Measurements from ENCODE around the gene PRKAA1.

PRKAA1 gene

GRCh38 chr5:40762705-40763104 lies 35.5 kb downstream of the PRKAA1 start:
- H3K27ac ChIP-seq (ENCODE audit: insufficient read depth, low read length, poor library complexity, severe bottlenecking) = no peak overlapping the region
- H3K4me1 ChIP-seq (ENCODE audit: control insufficient read depth, insufficient read depth, low read length, poor library complexity, severe bottlenecking) = no peaks in the 10 kb centered on the region
- no peak for DNase-seq
- peaks cover 45% of the 10 kb centered on the region for H3K36me3 ChIP-seq (ENCODE audit: control insufficient read depth, insufficient read depth, low read length)
- H3K4me3 ChIP-seq (ENCODE audit: insufficient read depth, low read depth, low read length, poor library complexity, severe bottlenecking) = no peak overlapping the region
- H3K9me3 ChIP-seq (ENCODE audit: control insufficient read depth, low read length) = no peaks in the 10 kb centered on the region
- H3K27me3 ChIP-seq (replicated peaks; ENCODE audit: control insufficient read depth, insufficient read depth, low read length, poor library complexity, severe bottlenecking) = no peaks in the 10 kb centered on the region

- Histone ChIP-seq H3K36me3 (ENCODE audit: control insufficient read depth, insufficient read depth, low read length) (peaks cover 8% of the 10 kb centered on the region), H3K9me3 (ENCODE audit: control insufficient read depth, low read length) (no peaks in the 10 kb centered on the region), H3K27ac (ENCODE audit: insufficient read depth, low read length, poor library complexity, severe bottlenecking) (no peak overlapping the region), H3K4me1 (ENCODE audit: control insufficient read depth, insufficient read depth, low read length, poor library complexity, severe bottlenecking) (no peaks in the 10 kb centered on the region), H3K4me3 (ENCODE audit: insufficient read depth, low read depth, low read length, poor library complexity, severe bottlenecking) (no peak overlapping the region), H3K27me3 (replicated peaks; ENCODE audit: control insufficient read depth, insufficient read depth, low read length, poor library complexity, severe bottlenecking) (no peaks in the 10 kb centered on the region)
- no peak for DNase-seq
Measured at GRCh38 chr5:40757400-40757799, 40.8 kb downstream of the PRKAA1 start.

GRCh38 chr5:40755407-40756365 lies 42.5 kb downstream of the PRKAA1 start, which contains the start of gene TTC33:
Gene TTC33 (minus strand): TSS chr5:40755961. CDS start chr5:40747018, 8,943 bp downstream.
- DNase-seq = peak; percentile 86 to 92 (median 90)
- H3K36me3 ChIP-seq (ENCODE audit: control insufficient read depth, insufficient read depth, low read length) = no peaks in the 10 kb centered on the region

GRCh38 chr5:40755093-40755406 lies 43.1 kb downstream of the PRKAA1 start:
- H3K27ac ChIP-seq (ENCODE audit: insufficient read depth, low read length, poor library complexity, severe bottlenecking) = peak overlapping the region; percentile 85
- peak overlapping the region; percentile 83 for H3K4me3 ChIP-seq (ENCODE audit: insufficient read depth, low read depth, low read length, poor library complexity, severe bottlenecking)
- no peaks in the 10 kb centered on the region for H3K27me3 ChIP-seq (replicated peaks; ENCODE audit: control insufficient read depth, insufficient read depth, low read length, poor library complexity, severe bottlenecking)
- H3K36me3 ChIP-seq (ENCODE audit: control insufficient read depth, insufficient read depth, low read length) = no peaks in the 10 kb centered on the region
- H3K4me1 ChIP-seq (ENCODE audit: control insufficient read depth, insufficient read depth, low read length, poor library complexity, severe bottlenecking) = no peaks in the 10 kb centered on the region
- DNase-seq = peak; percentile 38 to 51 (median 46)
- no peaks in the 10 kb centered on the region for H3K9me3 ChIP-seq (ENCODE audit: control insufficient read depth, low read length)

More at GRCh38 chr5:40755407-40756365, 42.5 kb downstream of the PRKAA1 start, which contains the start of gene TTC33:
- Histone ChIP-seq H3K4me3 (ENCODE audit: insufficient read depth, low read depth, low read length, poor library complexity, severe bottlenecking) (peak within 1 kb of the TSS; percentile 83), H3K4me1 (ENCODE audit: control insufficient read depth, insufficient read depth, low read length, poor library complexity, severe bottlenecking) (no peaks in the 10 kb centered on the region), H3K27me3 (replicated peaks; ENCODE audit: control insufficient read depth, insufficient read depth, low read length, poor library complexity, severe bottlenecking) (no peaks in the 10 kb centered on the region), H3K9me3 (ENCODE audit: control insufficient read depth, low read length) (no peaks in the 10 kb centered on the region), H3K27ac (ENCODE audit: insufficient read depth, low read length, poor library complexity, severe bottlenecking) (peak within 1 kb of the TSS; percentile 85)

- Histone ChIP-seq H3K27me3 (replicated peaks; ENCODE audit: control insufficient read depth, insufficient read depth, low read length, poor library complexity, severe bottlenecking) (no peaks in the 10 kb centered on the region), H3K27ac (ENCODE audit: insufficient read depth, low read length, poor library complexity, severe bottlenecking) (peak overlapping the region; percentile 85), H3K9me3 (ENCODE audit: control insufficient read depth, low read length) (no peaks in the 10 kb centered on the region), H3K36me3 (ENCODE audit: control insufficient read depth, insufficient read depth, low read length) (no peaks in the 10 kb centered on the region), H3K4me3 (ENCODE audit: insufficient read depth, low read depth, low read length, poor library complexity, severe bottlenecking) (peak overlapping the region; percentile 83), H3K4me1 (ENCODE audit: control insufficient read depth, insufficient read depth, low read length, poor library complexity, severe bottlenecking) (no peaks in the 10 kb centered on the region)
- no peak for DNase-seq
Measured at GRCh38 chr5:40754381-40755092, 43.6 kb downstream of the PRKAA1 start.

- no peak for DNase-seq
Measured at GRCh38 chr5:40746703-40747102, 51.5 kb downstream of the PRKAA1 start.

GRCh38 chr5:40743771-40744170 lies 54.4 kb downstream of the PRKAA1 start:
- Histone ChIP-seq H3K4me3 (ENCODE audit: insufficient read depth, low read depth, low read length, poor library complexity, severe bottlenecking) (no peak overlapping the region), H3K27me3 (replicated peaks; ENCODE audit: control insufficient read depth, insufficient read depth, low read length, poor library complexity, severe bottlenecking) (no peaks in the 10 kb centered on the region), H3K27ac (ENCODE audit: insufficient read depth, low read length, poor library complexity, severe bottlenecking) (no peak overlapping the region), H3K4me1 (ENCODE audit: control insufficient read depth, insufficient read depth, low read length, poor library complexity, severe bottlenecking) (no peaks in the 10 kb centered on the region), H3K36me3 (ENCODE audit: control insufficient read depth, insufficient read depth, low read length) (peaks cover 21% of the 10 kb centered on the region), H3K9me3 (ENCODE audit: control insufficient read depth, low read length) (no peaks in the 10 kb centered on the region)
- no peak for DNase-seq

More at GRCh38 chr5:40746703-40747102, 51.5 kb downstream of the PRKAA1 start:
- no peak overlapping the region for H3K27ac ChIP-seq (ENCODE audit: insufficient read depth, low read length, poor library complexity, severe bottlenecking)
- no peak overlapping the region for H3K4me3 ChIP-seq (ENCODE audit: insufficient read depth, low read depth, low read length, poor library complexity, severe bottlenecking)
- peaks cover under 1% of the 10 kb centered on the region for H3K36me3 ChIP-seq (ENCODE audit: control insufficient read depth, insufficient read depth, low read length)
- H3K4me1 ChIP-seq (ENCODE audit: control insufficient read depth, insufficient read depth, low read length, poor library complexity, severe bottlenecking) = no peaks in the 10 kb centered on the region
- H3K27me3 ChIP-seq (replicated peaks; ENCODE audit: control insufficient read depth, insufficient read depth, low read length, poor library complexity, severe bottlenecking) = no peaks in the 10 kb centered on the region
- H3K9me3 ChIP-seq (ENCODE audit: control insufficient read depth, low read length) = no peaks in the 10 kb centered on the region

GRCh38 chr5:40738502-40738901 lies 59.7 kb downstream of the PRKAA1 start:
- no peak for DNase-seq

GRCh38 chr5:40736103-40736875 lies 61.9 kb downstream of the PRKAA1 start:
- Histone ChIP-seq H3K9me3 (ENCODE audit: control insufficient read depth, low read length) (no peaks in the 10 kb centered on the region), H3K4me3 (ENCODE audit: insufficient read depth, low read depth, low read length, poor library complexity, severe bottlenecking) (no peak overlapping the region), H3K27ac (ENCODE audit: insufficient read depth, low read length, poor library complexity, severe bottlenecking) (no peak overlapping the region), H3K4me1 (ENCODE audit: control insufficient read depth, insufficient read depth, low read length, poor library complexity, severe bottlenecking) (no peaks in the 10 kb centered on the region), H3K36me3 (ENCODE audit: control insufficient read depth, insufficient read depth, low read length) (peaks cover 18% of the 10 kb centered on the region), H3K27me3 (replicated peaks; ENCODE audit: control insufficient read depth, insufficient read depth, low read length, poor library complexity, severe bottlenecking) (no peaks in the 10 kb centered on the region)
- DNase-seq = no peak

More at GRCh38 chr5:40738502-40738901, 59.7 kb downstream of the PRKAA1 start:
- Histone ChIP-seq H3K36me3 (ENCODE audit: control insufficient read depth, insufficient read depth, low read length) (peaks cover 23% of the 10 kb centered on the region), H3K9me3 (ENCODE audit: control insufficient read depth, low read length) (no peaks in the 10 kb centered on the region), H3K4me1 (ENCODE audit: control insufficient read depth, insufficient read depth, low read length, poor library complexity, severe bottlenecking) (no peaks in the 10 kb centered on the region), H3K27me3 (replicated peaks; ENCODE audit: control insufficient read depth, insufficient read depth, low read length, poor library complexity, severe bottlenecking) (no peaks in the 10 kb centered on the region), H3K4me3 (ENCODE audit: insufficient read depth, low read depth, low read length, poor library complexity, severe bottlenecking) (no peak overlapping the region), H3K27ac (ENCODE audit: insufficient read depth, low read length, poor library complexity, severe bottlenecking) (no peak overlapping the region)

All from effector memory CD4-positive, alpha-beta T cell (primary cell).